Left kidney (tissue), 2 donors: Measurements from ENCODE around the gene SMARCA4. TPM values are rescaled to one million over a fixed set of nuclear protein-coding genes. Genes with fewer than 3 reads are reported as not detected.
"Not testable (repeated sequence)": the region's sequence is repeated elsewhere in the genome, so short reads cannot be mapped to it uniquely, and the experiment has no call there.

Experiments
- DNase-seq: peaks from one replicate; pipeline ENCODE4 v3.0.0-alpha.2; 2013
- polyA plus RNA-seq: library from polyadenylated mRNA; unstranded; fragments of 120-200 nt; gene quantifications from one replicate; pipeline ENCODE4 v1.2.1, GENCODE V29; 2013; ENCODE audit not compliant: insufficient read length

SMARCA4 gene
- polyA plus RNA-seq, 1 donor, result 169 TPM

DNA sequence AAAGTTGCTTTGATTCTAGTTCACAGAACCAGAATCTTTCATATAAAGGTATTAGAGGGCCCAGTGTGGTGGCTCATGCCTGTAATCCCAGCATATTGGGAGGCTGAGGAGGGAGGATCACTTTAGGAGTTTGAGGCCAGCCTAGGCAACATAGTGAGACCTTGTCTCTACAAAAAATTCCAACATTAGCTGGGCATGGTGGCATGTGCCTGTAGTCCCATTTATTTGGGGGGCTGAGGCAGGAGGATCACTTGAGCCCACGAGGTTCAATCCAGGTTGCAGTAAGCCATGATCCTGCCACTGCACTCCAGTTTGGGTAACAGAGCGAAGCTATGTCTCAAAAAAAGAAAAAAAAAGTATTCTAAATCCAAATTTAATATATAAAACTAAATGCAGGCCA is 137.5 kb downstream of the SMARCA4 start:
- DNase-seq, result no peak

DNA sequence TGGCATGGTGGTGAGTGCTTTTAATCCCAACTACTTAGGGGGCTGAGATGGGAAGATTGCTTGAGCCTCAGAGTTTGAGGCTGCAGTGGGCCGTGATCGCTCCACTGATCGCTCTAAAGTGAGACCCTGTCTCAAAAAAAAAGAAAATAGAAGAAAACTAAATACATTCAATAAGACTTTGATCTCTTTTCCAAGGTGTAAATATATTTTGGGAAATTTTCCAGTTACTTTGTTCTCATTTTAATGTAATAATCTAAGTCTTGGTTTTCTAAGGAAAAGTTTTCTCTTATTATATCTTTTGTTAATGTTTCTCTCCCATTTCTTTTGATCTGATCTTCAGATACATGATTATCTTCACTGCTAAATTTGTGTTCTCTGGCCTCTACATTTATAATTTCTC is 138.0 kb downstream of the SMARCA4 start:
- DNase-seq, result no peak

DNA sequence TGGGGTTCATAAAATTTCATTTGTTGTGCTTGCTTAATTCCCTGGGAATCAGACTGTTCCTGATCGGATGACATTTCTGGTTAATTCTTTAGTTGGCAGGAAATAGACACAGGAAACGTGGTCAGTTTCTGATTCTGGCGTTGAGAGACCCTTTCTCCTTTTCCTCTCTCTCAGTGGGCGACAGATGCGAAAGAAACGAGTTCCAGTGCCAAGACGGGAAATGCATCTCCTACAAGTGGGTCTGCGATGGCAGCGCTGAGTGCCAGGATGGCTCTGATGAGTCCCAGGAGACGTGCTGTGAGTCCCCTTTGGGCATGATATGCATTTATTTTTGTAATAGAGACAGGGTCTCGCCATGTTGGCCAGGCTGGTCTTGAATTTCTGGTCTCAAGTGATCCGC is 139.2 kb downstream of the SMARCA4 start:
- no peak for DNase-seq

DNA sequence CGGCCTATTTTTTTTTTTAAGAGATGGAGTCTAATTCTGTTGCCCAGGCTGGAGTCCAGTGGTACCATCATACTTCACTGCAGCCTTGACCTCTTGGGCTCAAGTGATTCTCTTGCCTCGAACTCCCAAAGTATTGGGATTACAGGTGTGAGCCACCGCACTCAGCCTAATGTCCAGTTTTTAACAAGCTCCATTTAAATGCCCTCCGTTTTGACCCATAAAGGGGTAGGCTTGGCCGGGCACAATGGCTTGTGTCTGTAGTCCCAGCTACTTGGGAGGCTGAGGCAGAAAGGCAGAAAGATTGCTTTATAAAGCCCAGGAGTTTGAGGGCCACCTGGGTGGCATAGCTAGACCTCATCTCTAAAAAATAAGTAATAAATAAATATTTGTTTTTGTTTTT is 140.2 kb downstream of the SMARCA4 start:
- no peak for DNase-seq

DNA sequence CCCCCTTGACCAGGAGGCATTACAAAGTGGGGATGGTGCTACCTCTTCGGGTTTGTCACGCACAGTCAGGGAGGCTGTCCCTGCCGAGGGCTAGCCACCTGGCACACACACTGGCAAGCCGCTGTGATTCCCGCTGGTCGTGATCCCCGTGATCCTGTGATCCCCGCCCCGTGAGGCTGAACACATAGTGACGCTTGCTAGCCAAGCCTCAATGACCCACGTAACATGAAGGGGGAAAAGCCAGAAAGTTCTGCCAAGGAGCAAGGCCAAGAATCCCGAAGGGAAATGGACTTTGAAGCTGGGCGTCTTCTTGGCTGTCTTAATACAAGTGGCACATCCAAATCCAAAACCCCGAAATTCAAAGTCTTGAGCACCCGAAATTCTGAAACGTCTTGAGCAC is 142.1 kb downstream of the SMARCA4 start:
- DNase-seq, result no peak

DNA sequence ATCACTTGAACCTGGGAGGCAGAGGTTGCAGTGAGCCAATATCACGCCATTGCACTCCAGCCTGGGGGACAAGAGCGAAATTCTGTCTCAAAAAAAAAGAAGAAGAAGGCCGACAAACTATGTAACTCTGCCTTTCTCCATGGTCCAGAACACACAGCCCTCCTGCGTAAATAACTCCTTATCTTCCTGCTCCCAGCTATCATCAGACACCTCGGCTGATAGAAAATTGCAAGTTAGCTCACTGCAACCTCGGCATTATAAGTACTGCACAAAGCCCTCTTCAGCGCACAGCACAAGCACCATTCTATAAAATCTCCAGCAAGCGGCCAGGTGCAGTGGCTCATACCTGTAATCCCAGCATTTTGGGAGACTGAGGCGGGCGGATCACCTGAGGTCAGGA is 142.8 kb downstream of the SMARCA4 start:
- DNase-seq, result not testable (repeated sequence)

DNA sequence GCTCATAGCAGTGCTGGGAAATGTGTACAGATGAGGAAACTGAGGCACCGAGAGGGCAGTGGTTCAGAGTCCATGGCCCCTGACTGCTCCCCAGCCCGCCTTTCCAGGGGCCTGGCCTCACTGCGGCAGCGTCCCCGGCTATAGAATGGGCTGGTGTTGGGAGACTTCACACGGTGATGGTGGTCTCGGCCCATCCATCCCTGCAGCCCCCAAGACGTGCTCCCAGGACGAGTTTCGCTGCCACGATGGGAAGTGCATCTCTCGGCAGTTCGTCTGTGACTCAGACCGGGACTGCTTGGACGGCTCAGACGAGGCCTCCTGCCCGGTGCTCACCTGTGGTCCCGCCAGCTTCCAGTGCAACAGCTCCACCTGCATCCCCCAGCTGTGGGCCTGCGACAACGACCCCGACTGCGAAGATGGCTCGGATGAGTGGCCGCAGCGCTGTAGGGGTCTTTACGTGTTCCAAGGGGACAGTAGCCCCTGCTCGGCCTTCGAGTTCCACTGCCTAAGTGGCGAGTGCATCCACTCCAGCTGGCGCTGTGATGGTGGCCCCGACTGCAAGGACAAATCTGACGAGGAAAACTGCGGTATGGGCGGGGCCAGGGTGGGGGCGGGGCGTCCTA is 144.3 kb downstream of the SMARCA4 start:
- no peak for DNase-seq

DNA sequence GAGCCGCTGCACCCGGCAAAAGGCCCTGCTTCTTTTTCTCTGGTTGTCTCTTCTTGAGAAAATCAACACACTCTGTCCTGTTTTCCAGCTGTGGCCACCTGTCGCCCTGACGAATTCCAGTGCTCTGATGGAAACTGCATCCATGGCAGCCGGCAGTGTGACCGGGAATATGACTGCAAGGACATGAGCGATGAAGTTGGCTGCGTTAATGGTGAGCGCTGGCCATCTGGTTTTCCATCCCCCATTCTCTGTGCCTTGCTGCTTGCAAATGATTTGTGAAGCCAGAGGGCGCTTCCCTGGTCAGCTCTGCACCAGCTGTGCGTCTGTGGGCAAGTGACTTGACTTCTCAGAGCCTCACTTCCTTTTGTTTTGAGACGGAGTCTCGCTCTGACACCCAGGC is 145.6 kb downstream of the SMARCA4 start:
- DNase-seq, result no peak

DNA sequence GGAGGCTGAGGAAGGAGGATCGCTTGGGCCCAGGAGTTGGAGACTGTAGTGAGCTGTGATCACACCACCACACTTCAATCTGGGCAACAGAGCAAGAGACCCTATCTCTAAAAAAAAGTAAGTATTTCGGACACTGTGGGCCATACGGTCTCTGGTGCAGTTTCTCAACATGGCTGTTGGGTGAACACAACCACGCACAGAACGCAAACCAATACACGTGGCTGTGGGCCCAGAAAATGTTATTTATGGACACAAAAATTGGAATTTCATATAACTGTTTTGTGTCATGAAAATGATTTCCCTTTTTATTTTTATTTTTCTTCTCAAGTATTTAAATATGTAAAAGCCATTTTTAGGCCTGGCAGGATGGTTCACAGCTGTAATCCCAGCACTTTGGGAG is 147.9 kb downstream of the SMARCA4 start:
- DNase-seq, result no peak

DNA sequence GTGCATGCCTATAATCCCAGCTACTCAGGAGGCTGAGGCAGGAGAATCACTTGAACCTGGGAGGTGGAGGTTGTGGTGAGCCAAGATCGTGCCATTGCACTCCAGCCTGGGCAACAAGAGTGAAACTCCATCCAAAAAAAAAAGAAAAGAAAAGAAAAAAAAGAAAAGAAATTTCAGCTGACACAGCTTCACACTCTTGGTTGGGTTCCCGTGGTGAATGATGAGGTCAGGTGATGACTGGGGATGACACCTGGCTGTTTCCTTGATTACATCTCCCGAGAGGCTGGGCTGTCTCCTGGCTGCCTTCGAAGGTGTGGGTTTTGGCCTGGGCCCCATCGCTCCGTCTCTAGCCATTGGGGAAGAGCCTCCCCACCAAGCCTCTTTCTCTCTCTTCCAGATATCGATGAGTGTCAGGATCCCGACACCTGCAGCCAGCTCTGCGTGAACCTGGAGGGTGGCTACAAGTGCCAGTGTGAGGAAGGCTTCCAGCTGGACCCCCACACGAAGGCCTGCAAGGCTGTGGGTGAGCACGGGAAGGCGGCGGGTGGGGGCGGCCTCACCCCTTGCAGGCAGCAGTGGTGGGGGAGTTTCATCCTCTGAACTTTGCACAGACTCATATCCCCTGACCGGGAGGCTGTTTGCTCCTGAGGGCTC is 150.4 kb downstream of the SMARCA4 start:
- DNase-seq, result no peak

DNA sequence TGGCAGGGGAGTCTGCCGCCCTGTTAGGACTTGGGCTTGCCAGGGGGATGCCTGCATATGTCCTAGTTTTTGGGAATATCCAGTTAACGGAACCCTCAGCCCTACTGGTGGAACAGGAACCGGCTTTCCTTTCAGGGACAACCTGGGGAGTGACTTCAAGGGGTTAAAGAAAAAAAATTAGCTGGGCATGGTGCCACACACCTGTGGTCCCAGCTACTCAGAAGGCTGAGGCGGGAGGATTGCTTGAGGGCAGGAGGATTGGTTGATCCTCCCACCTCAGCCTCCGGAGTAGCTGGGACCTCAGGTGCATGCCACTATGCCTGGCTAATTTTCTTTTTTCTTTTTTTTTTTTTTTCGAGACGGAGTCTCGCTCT is 150.9 kb downstream of the SMARCA4 start:
- no peak for DNase-seq

Other genes starting within 250 kb of the SMARCA4 start
- 155 TPM for gene DNM2, start 243.0 kb upstream of the SMARCA4 start, polyA plus RNA-seq
- gene TMED1, start 124.8 kb upstream of the SMARCA4 start, polyA plus RNA-seq, result 45.8 TPM
- gene C19orf38, start 112.6 kb upstream of the SMARCA4 start, polyA plus RNA-seq, result 1.4 TPM
- 43.5 TPM for gene CARM1, start 89.5 kb upstream of the SMARCA4 start, polyA plus RNA-seq
- gene YIPF2, start 32.4 kb upstream of the SMARCA4 start, polyA plus RNA-seq, result 31.2 TPM
- gene TIMM29, start 32.2 kb upstream of the SMARCA4 start, polyA plus RNA-seq, result 31.1 TPM
- 17.6 TPM for gene LDLR, start 128.4 kb downstream of the SMARCA4 start, polyA plus RNA-seq
- 25.5 TPM for gene SPC24, start 194.8 kb downstream of the SMARCA4 start, polyA plus RNA-seq
- 117 TPM for gene KANK2, start 236.5 kb downstream of the SMARCA4 start, polyA plus RNA-seq